Measurements from ENCODE around the gene ADCY3. TPM values are rescaled to one million over a fixed set of nuclear protein-coding genes. Genes with fewer than 3 reads are reported as not detected.

The ADCY3 gene
- total RNA-seq, 1 experiment from 2014 or later, result 75.6 TPM

DNA sequence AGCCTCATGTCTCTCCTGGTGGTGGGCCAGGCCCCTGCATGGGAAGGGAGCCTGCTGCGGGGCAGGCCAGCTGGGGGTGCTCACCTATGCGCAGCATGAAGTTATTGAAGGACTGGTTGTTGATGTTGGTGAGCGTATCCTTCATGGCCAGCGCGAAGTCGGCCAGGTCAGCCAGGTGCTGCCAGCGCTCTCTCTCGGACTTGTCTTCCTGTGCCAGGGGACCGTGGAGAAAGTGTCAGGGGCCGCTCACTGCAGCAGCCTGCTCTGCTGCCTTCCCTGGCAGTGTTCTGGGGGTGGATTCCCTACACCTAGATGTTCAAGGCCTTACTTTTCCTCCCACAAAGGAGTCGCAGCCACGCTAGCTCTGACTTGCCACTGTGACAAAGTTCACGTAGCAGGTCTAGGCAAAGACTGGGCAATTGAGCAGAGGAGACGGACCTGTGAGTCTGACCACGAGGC, 98.6 kb downstream of the ADCY3 start:
- no peaks in the 10 kb centered on the region for H3K9me3 Mint-ChIP-seq (ENCODE audit: unreplicated experiment)
- ChIA-PET CTCF (interaction anchor here (1.0 kb wide), 1 partner anchor 28 kb away, joined by 3 read pairs; the partner anchor contains the start of genes CENPO and PTRHD1), POLR2A (interaction anchor here (0.6 to 1.0 kb wide), 3 partner anchors 29 to 36 kb away, joined by 3 to 12 read pairs (median 5); no protein-coding TSS in a partner anchor)
- TF ChIP-seq CTCF (IDR thresholded peaks at IDR 0.05; ENCODE audit: insufficient read depth in 1 of 2, low read depth in 1 of 2, low read length in 1 of 2, severe bottlenecking in 1 of 2, unreplicated experiment in 1 of 2), result no peak
- H3K4me3 Mint-ChIP-seq (ENCODE audit: unreplicated experiment), result no peak overlapping the region
- no TSS peak for BruUV-seq (replicated peaks)
- H3K4me1 ChIP-seq, result 0 out of 2 replicates have a peak, but pooled peaks cover 4% of the 10 kb centered on the region
- no peaks in the 10 kb centered on the region for H3K9me3 ChIP-seq
- peak in 1 of 2 experiments; percentile 33 for DNase-seq
- H3K27me3 Mint-ChIP-seq (ENCODE audit: insufficient read depth, unreplicated experiment), result no peaks in the 10 kb centered on the region
- peaks cover 7% of the 10 kb centered on the region for H3K4me1 Mint-ChIP-seq (ENCODE audit: low read depth, unreplicated experiment)
- intact Hi-C loops (cut with micrococcal nuclease; ENCODE audit: unreplicated experiment), result no loop called here
- H3K4me3 ChIP-seq (ENCODE audit: low read depth, low read length), result no peak overlapping the region
- peaks cover 97% of the 10 kb centered on the region for H3K36me3 Mint-ChIP-seq (ENCODE audit: insufficient read depth, unreplicated experiment)
- no peaks in the 10 kb centered on the region for H3K27me3 ChIP-seq (replicated peaks; ENCODE audit: control insufficient read depth, insufficient read depth, low read length)
- peak overlapping the region; percentile 42 for H3K27ac Mint-ChIP-seq (ENCODE audit: unreplicated experiment)
- no peaks in the 10 kb centered on the region; the same call in none of the 2 replicates for H3K36me3 ChIP-seq (ENCODE audit: control insufficient read depth, insufficient read depth, low read length)

DNA sequence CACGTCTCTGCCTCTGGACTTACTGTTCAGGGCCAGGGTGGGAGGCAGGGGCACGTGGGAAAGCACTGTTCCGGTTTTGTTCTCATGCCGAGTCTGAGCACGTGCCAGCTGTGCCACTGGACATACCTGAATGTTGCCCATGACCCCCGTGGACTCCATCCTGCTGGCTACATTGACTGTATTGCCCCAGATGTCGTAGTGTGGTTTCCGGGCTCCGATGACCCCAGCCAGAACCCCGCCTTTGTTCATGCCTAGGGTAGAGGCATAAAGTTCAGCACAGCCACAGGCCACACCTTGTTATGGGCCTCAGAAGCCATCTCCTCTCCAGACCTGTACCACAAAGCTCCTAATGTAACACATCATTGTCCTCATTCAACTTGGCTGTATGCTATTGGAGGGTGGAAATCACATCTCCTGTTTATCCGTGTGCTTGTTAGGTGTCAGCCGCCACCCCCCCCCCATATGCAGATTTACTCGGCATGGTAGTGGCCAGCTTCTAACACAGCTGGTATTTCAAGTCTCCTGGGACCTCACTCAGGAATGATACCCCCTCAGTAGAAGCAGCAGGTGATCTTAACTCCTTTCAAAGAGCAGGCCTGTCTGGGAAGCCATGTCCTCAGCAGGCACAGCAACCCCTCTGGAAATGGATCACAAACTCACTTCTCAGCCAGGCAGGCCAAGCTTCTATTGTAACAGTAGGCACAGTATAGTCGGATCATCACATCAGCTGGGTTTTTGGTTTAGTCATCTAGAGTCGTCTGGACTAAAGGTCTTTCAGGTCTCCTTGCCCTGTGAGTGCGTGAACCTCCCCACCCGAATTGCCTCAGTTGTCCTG, 99.2 kb downstream of the ADCY3 start:
- POLR2A ChIA-PET, result interaction anchor here (0.6 kb wide), 2 partner anchors 34 to 35 kb away, joined by 5 to 12 read pairs; no protein-coding TSS in a partner anchor
- H3K27ac Mint-ChIP-seq (ENCODE audit: unreplicated experiment), result peak overlapping the region; percentile 42
- H3K27me3 Mint-ChIP-seq (ENCODE audit: insufficient read depth, unreplicated experiment), result no peaks in the 10 kb centered on the region
- H3K36me3 Mint-ChIP-seq (ENCODE audit: insufficient read depth, unreplicated experiment), result peaks cover 97% of the 10 kb centered on the region
- H3K4me1 Mint-ChIP-seq (ENCODE audit: low read depth, unreplicated experiment), result peaks cover 10% of the 10 kb centered on the region
- Histone ChIP-seq H3K27me3 (replicated peaks; ENCODE audit: control insufficient read depth, insufficient read depth, low read length) (no peaks in the 10 kb centered on the region), H3K4me3 (ENCODE audit: low read depth, low read length) (no peak overlapping the region), H3K9me3 (no peaks in the 10 kb centered on the region), H3K4me1 (peaks cover 4% of the 10 kb centered on the region; the same call in 1 of the 2 replicates), H3K36me3 (ENCODE audit: control insufficient read depth, insufficient read depth, low read length) (peaks cover 2% of the 10 kb centered on the region)
- TF ChIP-seq CTCF (IDR thresholded peaks at IDR 0.05; ENCODE audit: insufficient read depth in 1 of 2, low read depth in 1 of 2, low read length in 1 of 2, severe bottlenecking in 1 of 2, unreplicated experiment in 1 of 2), result no peak
- intact Hi-C loops (cut with micrococcal nuclease; ENCODE audit: unreplicated experiment), result no loop called here
- CTCF ChIA-PET, result no interaction called here
- no TSS peak for BruUV-seq (replicated peaks)
- no peak overlapping the region for H3K4me3 Mint-ChIP-seq (ENCODE audit: unreplicated experiment)
- DNase-seq, result peak in 1 of 2 experiments; percentile 25
- no peaks in the 10 kb centered on the region for H3K9me3 Mint-ChIP-seq (ENCODE audit: unreplicated experiment)

DNA sequence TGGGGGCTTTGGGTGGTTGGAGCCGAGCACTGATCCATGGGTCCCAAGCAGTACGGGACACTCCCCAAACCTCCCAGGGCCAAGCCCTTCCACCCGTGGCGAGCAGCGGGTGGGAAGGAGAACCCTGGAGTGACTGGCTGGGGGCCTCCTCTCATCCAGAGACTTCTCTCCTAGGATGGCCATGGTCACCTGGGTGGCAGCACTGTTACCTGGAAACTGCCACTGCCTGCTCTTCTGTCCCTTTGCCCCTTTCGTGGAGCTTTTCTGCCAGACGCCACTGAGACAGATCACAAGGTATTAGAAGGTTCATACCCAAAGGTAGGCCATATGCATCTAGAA, 99.9 kb downstream of the ADCY3 start:
- DNase-seq, result peak in 1 of 2 experiments; percentile 14
- ChIA-PET POLR2A (no interaction called here), CTCF (interaction anchor here (1.9 kb wide), 1 partner anchor 27 kb away, joined by 7 read pairs; the partner anchor contains the start of genes CENPO and PTRHD1)
- Mint-ChIP-seq H3K27me3 (ENCODE audit: insufficient read depth, unreplicated experiment) (no peaks in the 10 kb centered on the region), H3K27ac (ENCODE audit: unreplicated experiment) (no peak overlapping the region), H3K4me3 (ENCODE audit: unreplicated experiment) (no peak overlapping the region), H3K4me1 (ENCODE audit: low read depth, unreplicated experiment) (peaks cover 10% of the 10 kb centered on the region), H3K36me3 (ENCODE audit: insufficient read depth, unreplicated experiment) (peaks cover 97% of the 10 kb centered on the region), H3K9me3 (ENCODE audit: unreplicated experiment) (no peaks in the 10 kb centered on the region)
- H3K9me3 ChIP-seq, result no peaks in the 10 kb centered on the region
- no TSS peak for BruUV-seq (replicated peaks)
- TF ChIP-seq CTCF (IDR thresholded peaks at IDR 0.05; ENCODE audit: insufficient read depth in 1 of 2, low read depth in 1 of 2, low read length in 1 of 2, severe bottlenecking in 1 of 2, unreplicated experiment in 1 of 2), result no peak
- peaks cover 2% of the 10 kb centered on the region for H3K36me3 ChIP-seq (ENCODE audit: control insufficient read depth, insufficient read depth, low read length)
- intact Hi-C loops (cut with micrococcal nuclease; ENCODE audit: unreplicated experiment), result no loop called here
- H3K4me1 ChIP-seq, result peaks cover 4% of the 10 kb centered on the region; the same call in 1 of the 2 replicates
- no peak overlapping the region for H3K4me3 ChIP-seq (ENCODE audit: low read depth, low read length)
- no peaks in the 10 kb centered on the region for H3K27me3 ChIP-seq (replicated peaks; ENCODE audit: control insufficient read depth, insufficient read depth, low read length)
